H1 (cell line): ENCODE measurements around the gene BABAM2. TPM values are rescaled to one million over a fixed set of nuclear protein-coding genes. Genes with fewer than 3 reads are reported as not detected.

Experiments used
- CTCF ChIA-PET: fragments of 300-600 bp; sonication (Branson Sonifier 250); formaldehyde crosslinking; loops from one replicate; lab custom pipeline; 2021; ENCODE audit not compliant: partially characterized antibody; lab: Charles Lee
- POLR2A ChIA-PET: fragments of 300-600 bp; sonication (Branson Sonifier 250); formaldehyde crosslinking; loops from one replicate; lab custom pipeline; 2021; ENCODE audit warnings: inconsistent platforms; ENCODE audit not compliant: partially characterized antibody; lab: Charles Lee
- DNase-seq, 2 experiments: peaks; one replicate each; pipeline versions ENCODE4 v3.0.0 to v3.0.0-alpha.2; 2010 to 2022; ENCODE audit warnings: low spot score in 2 of 2, low read depth in 1 of 2, mixed read lengths in 1 of 2
- FAIRE-seq: peaks from 2 replicates; lab custom pipeline; 2011; peaks lifted over from hg19 to GRCh38; lab: Jason Lieb, UNC
- H2AFZ ChIP-seq: 2 replicates; pipeline ENCODE4 v1.8.1; 2012; ENCODE audit warnings: low read length, inconsistent platforms
- H2AK5ac ChIP-seq: 2 replicates; pipeline ENCODE4 v1.6.1; 2013; ENCODE audit warnings: low read depth, low read length
- H2BK120ac ChIP-seq: replicated peaks from 2 replicates; pipeline ENCODE3; 2013; ENCODE audit warnings: low read depth, low read length, inconsistent platforms
- H2BK12ac ChIP-seq: 2 replicates; pipeline ENCODE4 v1.6.1; 2013; ENCODE audit warnings: low read depth, low read length
- H2BK15ac ChIP-seq: 2 replicates; pipeline ENCODE4 v1.6.1; 2013; ENCODE audit warnings: low read length
- H2BK20ac ChIP-seq: 2 replicates; pipeline ENCODE4 v1.6.1; 2013; ENCODE audit warnings: low read length
- H2BK5ac ChIP-seq: 2 replicates; pipeline ENCODE4 v1.6.1; 2013; ENCODE audit warnings: low read depth, low read length
- H3K14ac ChIP-seq: 2 replicates; pipeline ENCODE4 v1.6.1; 2013; ENCODE audit warnings: inconsistent platforms; ENCODE audit not compliant: insufficient read length
- H3K18ac ChIP-seq: 2 replicates; pipeline ENCODE4 v1.6.1; 2013; ENCODE audit warnings: low read length; ENCODE audit errors: extremely low read depth
- H3K23ac ChIP-seq: 2 replicates; pipeline ENCODE4 v1.6.1; 2013; ENCODE audit warnings: inconsistent platforms; ENCODE audit not compliant: insufficient read length
- H3K23me2 ChIP-seq: 2 replicates; pipeline ENCODE4 v1.6.1; 2013; ENCODE audit warnings: low read depth, low read length
- H3K27ac ChIP-seq: 2 replicates; pipeline ENCODE4 v1.6.1; 2011; ENCODE audit warnings: low read depth, low read length, inconsistent platforms
- H3K27me3 ChIP-seq, 4 experiments: replicated peaks in 1 of 4; 1 replicate in 1 of 4; 2 replicates in 3 of 4; pipeline versions ENCODE4 v1.6.1 to v1.8.1; 2011 to 2013; ENCODE audit warnings: low read length in 3 of 4, mild to moderate bottlenecking in 3 of 4, inconsistent platforms in 2 of 4, mixed read lengths in 2 of 4, moderate library complexity in 1 of 4; ENCODE audit not compliant: control insufficient read depth in 3 of 4, insufficient read depth in 3 of 4; ENCODE audit errors: extremely low read depth in 1 of 4
- H3K36me3 ChIP-seq, 4 experiments: 2 replicates each; pipeline versions ENCODE4 v1.6.1 to v1.8.1; 2011 to 2013; ENCODE audit warnings: mild to moderate bottlenecking in 4 of 4, low read length in 3 of 4, moderate library complexity in 2 of 4, control low read depth in 1 of 4, inconsistent platforms in 1 of 4; ENCODE audit not compliant: insufficient read depth in 4 of 4, control insufficient read depth in 2 of 4
- H3K4ac ChIP-seq: replicated peaks from 2 replicates; pipeline ENCODE3; 2013; ENCODE audit warnings: low read length, low read depth, mixed read lengths, inconsistent platforms; ENCODE audit not compliant: insufficient read length
- H3K4me1 ChIP-seq, 4 experiments: replicated peaks in 1 of 4; 1 replicate in 1 of 4; 2 replicates in 3 of 4; pipeline versions ENCODE4 v1.6.1 to v1.8.1; 2011 to 2013; ENCODE audit warnings: low read length in 3 of 4, inconsistent platforms in 2 of 4, mixed read lengths in 1 of 4; ENCODE audit not compliant: insufficient read depth in 4 of 4, control insufficient read depth in 3 of 4
- H3K4me2 ChIP-seq, 2 experiments: 2 replicates each; pipeline versions ENCODE4 v1.6.1 to v1.8.1; 2011 to 2013; ENCODE audit warnings: low read depth in 2 of 2, low read length in 2 of 2, control low read depth in 1 of 2, inconsistent platforms in 1 of 2, mild to moderate bottlenecking in 1 of 2; ENCODE audit not compliant: insufficient read depth in 1 of 2
- H3K4me3 ChIP-seq, 4 experiments: fragments of 200-600, 300-600 bp in 1 of 4; sonication (generic), shearing (Covaris generic), sonication (Bioruptor Twin) in 1 of 4; 2 replicates each; pipeline versions ENCODE4 v1.5.1 to v1.8.1; 2011 to 2016; ENCODE audit warnings: low read length in 4 of 4, low read depth in 3 of 4, control low read depth in 2 of 4, inconsistent platforms in 2 of 4, mild to moderate bottlenecking in 2 of 4, mixed read lengths in 1 of 4, moderate library complexity in 1 of 4; ENCODE audit not compliant: insufficient read depth in 2 of 4; ENCODE audit errors: extremely low read depth in 1 of 4
- H3K56ac ChIP-seq: replicated peaks from 2 replicates; pipeline ENCODE3; 2013; ENCODE audit warnings: low read depth, mild to moderate bottlenecking, mixed read lengths, low read length, inconsistent platforms; ENCODE audit not compliant: insufficient read length
- H3K79me1 ChIP-seq: 2 replicates; pipeline ENCODE4 v1.6.1; 2013; ENCODE audit warnings: low read depth, low read length, control low read depth
- H3K79me2 ChIP-seq, 2 experiments: 2 replicates each; pipeline versions ENCODE4 v1.6.1 to v1.8.1; 2012 to 2013; ENCODE audit warnings: low read length in 2 of 2, mild to moderate bottlenecking in 2 of 2, inconsistent platforms in 1 of 2; ENCODE audit not compliant: insufficient read depth in 2 of 2, control insufficient read depth in 1 of 2
- H3K9ac ChIP-seq, 4 experiments: replicated peaks in 1 of 4; 1 replicate in 1 of 4; 2 replicates in 3 of 4; pipeline versions ENCODE4 v1.6.1 to v1.8.1; 2011 to 2013; ENCODE audit warnings: low read depth in 3 of 4, low read length in 3 of 4, control low read depth in 2 of 4, mild to moderate bottlenecking in 2 of 4, moderate library complexity in 2 of 4, inconsistent platforms in 1 of 4; ENCODE audit errors: extremely low read depth in 1 of 4
- H3K9me3 ChIP-seq, 2 experiments: 2 replicates each; pipeline versions ENCODE4 v1.6.1 to v1.8.1; 2012 to 2013; ENCODE audit warnings: mild to moderate bottlenecking in 2 of 2, moderate library complexity in 2 of 2, control low read depth in 1 of 2, inconsistent platforms in 1 of 2, low read depth in 1 of 2, low read length in 1 of 2, mixed read lengths in 1 of 2; ENCODE audit not compliant: insufficient read depth in 2 of 2
- H4K20me1 ChIP-seq, 2 experiments: replicated peaks in 1 of 2; 2 replicates each; pipeline versions ENCODE3 to v1.8.1; 2011 to 2013; ENCODE audit warnings: inconsistent platforms in 2 of 2, low read length in 2 of 2, mild to moderate bottlenecking in 1 of 2; ENCODE audit not compliant: insufficient read depth in 2 of 2, control insufficient read depth in 1 of 2
- H4K5ac ChIP-seq: 2 replicates; pipeline ENCODE4 v1.6.1; 2013; ENCODE audit warnings: low read length, low read depth, mixed read lengths, inconsistent platforms; ENCODE audit not compliant: insufficient read length
- H4K8ac ChIP-seq: 2 replicates; pipeline ENCODE4 v1.8.0; 2013; ENCODE audit warnings: mild to moderate bottlenecking, moderate library complexity, low read length, inconsistent platforms; ENCODE audit not compliant: insufficient read depth; ENCODE audit errors: extremely low read depth
- H4K91ac ChIP-seq: replicated peaks from 2 replicates; pipeline ENCODE3; 2013; ENCODE audit warnings: low read length, mixed read lengths, inconsistent platforms; ENCODE audit not compliant: insufficient read length
- KDM1A ChIP-seq: fragments of 200-600, 300-600 bp; sonication (generic); IDR thresholded peaks from 2 replicates; pipeline ENCODE4 v1.7.1; 2016; ENCODE audit warnings: mild to moderate bottlenecking, low read length, borderline replicate concordance
- WGBS, 2 experiments: shearing (Covaris generic) in 1 of 2; methylation state at CpG; one replicate each; pipeline versions ENCODE4 v1.1.6 to v1.1.7; 2013 to 2015; ENCODE audit warnings: low lambda C conversion rate in 2 of 2, mixed read lengths in 2 of 2, inconsistent platforms in 1 of 2, low coverage in 1 of 2, missing lambda C conversion rate in 1 of 2; ENCODE audit not compliant: insufficient replicate concordance in 2 of 2, insufficient coverage in 1 of 2, insufficient read length in 1 of 2; ENCODE audit errors: extremely low coverage in 1 of 2, missing lambda C conversion rate in 1 of 2; 5-methylcytosine and 5-hydroxymethylcytosine counted together
- polyA plus RNA-seq, 7 experiments: library from polyadenylated mRNA; depleted of rRNA in 3 of 7; stranded (reverse) in 5 of 7; unstranded in 2 of 7; fragments of >200 nt in 5 of 7; fragments of 200-250 nt in 2 of 7; gene quantifications; 1 replicate in 5 of 7; 2 replicates in 1 of 7; 4 replicates in 1 of 7; pipeline versions ENCODE4 v1.2.1 to v1.2.3, GENCODE V29; 2011 to 2013; ENCODE audit warnings: missing spikeins in 2 of 7, mixed read lengths in 2 of 7
- total RNA-seq: library from RNA; stranded (reverse); fragmentation: NEBNext Ultra II Directional; extraction: Animal tissue kit (Norgen Biotek cat#: 25700); gene quantifications from 2 replicates; pipeline ENCODE4 v1.2.1, GENCODE V29; 2021

The BABAM2 gene
- total and polyA plus RNA-seq, 2 of the 8 experiments (the other 6 are each of a cell fraction or from before 2014, with no cell fraction given) = 15.8 to 20.9 TPM

DNA sequence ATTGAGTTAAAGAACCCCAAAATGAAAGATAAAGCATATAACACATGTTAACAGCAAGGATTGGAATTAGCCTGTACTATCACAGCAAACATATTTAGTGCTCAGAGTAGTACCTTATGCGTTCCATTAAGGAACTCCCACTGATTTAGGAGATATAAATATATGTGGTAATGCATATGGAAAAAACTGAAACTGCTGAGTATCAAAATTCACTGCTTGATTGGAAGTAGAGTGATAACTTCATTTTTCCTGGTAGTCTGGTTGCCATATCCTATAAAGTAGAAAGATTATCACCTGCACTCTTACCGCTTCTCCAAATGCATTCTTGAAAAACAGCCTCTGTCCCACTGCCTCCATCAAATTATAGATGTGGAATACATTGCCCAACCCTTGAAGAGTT is 407.0 kb downstream of the BABAM2 start:
- no peak overlapping the region for H3K4me3 ChIP-seq
- no peaks in the 10 kb centered on the region for H3K36me3 ChIP-seq
- H2BK5ac ChIP-seq = no peak overlapping the region
- no peak overlapping the region for H3K27ac ChIP-seq
- no peak overlapping the region for H2AK5ac ChIP-seq
- H3K9me3 ChIP-seq = no peaks in the 10 kb centered on the region
- no peaks in the 10 kb centered on the region for H3K79me2 ChIP-seq
- no peak overlapping the region for H4K5ac ChIP-seq
- no peak overlapping the region for H2BK12ac ChIP-seq
- no peak overlapping the region for H3K4ac ChIP-seq
- H2BK15ac ChIP-seq = no peak overlapping the region
- H3K9ac ChIP-seq = no peak overlapping the region
- 93% methylated on average over 2 of the region's 2 CpGs; no CpG with 5 or more reads in 1 of the 2 experiments for WGBS, 2 experiments
- no peaks in the 10 kb centered on the region for H3K79me1 ChIP-seq
- no peak overlapping the region for H3K14ac ChIP-seq
- H2AFZ ChIP-seq = no peak overlapping the region
- H2BK20ac ChIP-seq = no peak overlapping the region
- no peaks in the 10 kb centered on the region for H3K27me3 ChIP-seq
- H3K23ac ChIP-seq = no peak overlapping the region
- no peak overlapping the region for H4K91ac ChIP-seq
- POLR2A ChIA-PET = no interaction called here
- CTCF ChIA-PET = interaction anchor here (1.7 kb wide), 1 partner anchor 15 kb away, joined by 5 read pairs; no protein-coding TSS in a partner anchor
- no peak overlapping the region for H2BK120ac ChIP-seq
- no peak overlapping the region for H4K8ac ChIP-seq
- no peaks in the 10 kb centered on the region for H4K20me1 ChIP-seq
- H3K4me1 ChIP-seq = peaks cover 0 to 3% (median 3%) of the 10 kb centered on the region in 4 experiments; a peak in 4 of 7 replicates
- no peak overlapping the region for H3K18ac ChIP-seq
- no peaks in the 10 kb centered on the region for H3K23me2 ChIP-seq
- H3K4me2 ChIP-seq = no peak overlapping the region; a peak in 1 of 4 replicates
- DNase-seq (no peak), FAIRE-seq (no peak)
- no peak overlapping the region for H3K56ac ChIP-seq
- no peak for TF ChIP-seq KDM1A
